ENCODE data around the gene AXIN1.
"Not testable (repeated sequence)": the region's sequence is repeated elsewhere in the genome, so short reads cannot be mapped to it uniquely, and the experiment has no call there.

AXIN1 gene

DNA sequence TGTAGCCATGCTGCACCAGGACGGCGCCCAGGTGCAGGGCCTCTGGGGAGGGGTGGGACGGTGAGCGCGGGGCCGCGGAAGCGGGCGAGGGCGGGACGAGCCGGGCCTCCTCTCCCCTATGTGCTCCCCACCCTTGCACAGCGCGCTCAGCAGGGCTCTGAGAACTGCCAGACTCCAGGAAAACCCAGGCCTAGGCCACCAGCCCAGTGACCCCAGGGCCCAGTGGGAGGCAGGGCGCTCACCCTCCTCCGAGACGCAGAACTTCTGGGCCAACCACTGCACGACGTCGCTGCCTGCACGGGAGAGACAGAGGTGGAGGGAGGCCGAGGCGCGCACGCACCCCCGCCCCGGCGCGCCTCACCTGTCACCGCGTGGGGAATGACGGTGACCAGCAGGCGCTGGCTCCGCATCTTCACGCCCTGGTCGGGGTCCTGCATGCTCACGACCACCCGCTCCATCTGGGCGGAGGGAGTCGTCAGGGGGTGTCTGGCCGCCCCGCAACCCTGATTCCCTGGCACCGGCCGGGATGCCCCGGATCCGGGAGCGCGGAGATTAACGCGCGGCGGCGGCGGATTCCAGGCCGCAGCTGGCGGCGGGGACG lies 77.4 kb downstream of the AXIN1 start:
- Histone ChIP-seq H3K27me3 (ENCODE audit: insufficient read depth, low read length) (peaks cover 51% of the 10 kb centered on the region), H3K9me3 (ENCODE audit: insufficient read depth, low read depth, low read length) (no peaks in the 10 kb centered on the region), H3K36me3 (ENCODE audit: insufficient read depth, low read length) (no peaks in the 10 kb centered on the region), H3K9ac (ENCODE audit: low read depth, low read length) (no peak overlapping the region), H3K4me3 (ENCODE audit: low read length) (peak overlapping the region; percentile 45), H3K27ac (ENCODE audit: low read depth, low read length) (no peak overlapping the region), H3K4me1 (ENCODE audit: insufficient read depth, low read length) (no peaks in the 10 kb centered on the region)
- WGBS: 7% methylated on average over 58 of the region's 58 CpGs

DNA sequence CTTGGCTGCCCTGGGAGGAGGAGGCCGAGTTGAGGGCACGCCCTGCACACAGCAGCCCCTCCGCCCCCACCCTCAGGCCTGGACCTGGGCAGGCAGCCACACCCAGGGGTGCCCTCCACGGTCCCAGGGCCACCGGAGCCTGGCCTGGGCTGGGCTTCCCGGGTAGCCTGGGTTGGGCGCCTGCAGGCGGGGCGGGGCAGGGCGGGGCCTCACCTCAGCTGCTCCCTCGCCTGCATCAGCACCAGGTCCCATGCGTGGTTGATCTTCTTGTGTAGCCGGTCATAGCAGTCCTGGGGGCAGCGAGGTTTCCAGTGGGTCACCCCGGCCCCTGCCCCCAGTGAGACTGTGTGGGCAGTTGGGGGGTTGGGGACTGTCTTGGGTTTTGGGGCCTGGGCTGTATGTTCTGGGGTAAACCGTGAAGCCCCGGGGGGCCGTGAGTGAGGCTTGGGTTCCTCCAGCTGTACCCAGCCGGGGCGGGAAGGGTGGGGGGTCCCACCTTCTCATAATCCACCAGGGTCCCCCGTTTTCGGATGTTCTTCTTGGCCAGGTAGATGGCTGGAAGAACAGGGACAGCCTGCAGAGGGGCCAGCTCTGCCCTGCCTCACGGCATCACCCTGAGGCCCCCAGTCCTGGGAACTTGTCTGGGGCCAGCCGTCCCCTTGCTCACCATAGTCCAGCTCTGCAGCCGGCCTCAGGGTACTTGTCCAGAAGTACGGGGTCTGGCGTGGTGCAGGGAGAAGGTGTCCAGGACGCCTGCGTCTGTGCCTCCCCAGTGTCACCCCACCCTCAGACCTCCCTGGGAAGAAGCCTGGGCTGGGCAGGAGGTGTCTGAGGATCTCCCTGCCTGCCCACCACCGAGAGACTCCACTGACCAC lies 78.7 kb downstream of the AXIN1 start:
- Histone ChIP-seq H3K27ac (ENCODE audit: low read depth, low read length) (no peak overlapping the region), H3K9me3 (ENCODE audit: insufficient read depth, low read depth, low read length) (no peaks in the 10 kb centered on the region), H3K36me3 (ENCODE audit: insufficient read depth, low read length) (no peaks in the 10 kb centered on the region), H3K27me3 (ENCODE audit: insufficient read depth, low read length) (peaks cover 38% of the 10 kb centered on the region), H3K4me1 (ENCODE audit: insufficient read depth, low read length) (no peaks in the 10 kb centered on the region), H3K9ac (ENCODE audit: low read depth, low read length) (no peak overlapping the region), H3K4me3 (ENCODE audit: low read length) (no peak overlapping the region)
- WGBS: 92% methylated on average over 30 of the region's 30 CpGs

DNA sequence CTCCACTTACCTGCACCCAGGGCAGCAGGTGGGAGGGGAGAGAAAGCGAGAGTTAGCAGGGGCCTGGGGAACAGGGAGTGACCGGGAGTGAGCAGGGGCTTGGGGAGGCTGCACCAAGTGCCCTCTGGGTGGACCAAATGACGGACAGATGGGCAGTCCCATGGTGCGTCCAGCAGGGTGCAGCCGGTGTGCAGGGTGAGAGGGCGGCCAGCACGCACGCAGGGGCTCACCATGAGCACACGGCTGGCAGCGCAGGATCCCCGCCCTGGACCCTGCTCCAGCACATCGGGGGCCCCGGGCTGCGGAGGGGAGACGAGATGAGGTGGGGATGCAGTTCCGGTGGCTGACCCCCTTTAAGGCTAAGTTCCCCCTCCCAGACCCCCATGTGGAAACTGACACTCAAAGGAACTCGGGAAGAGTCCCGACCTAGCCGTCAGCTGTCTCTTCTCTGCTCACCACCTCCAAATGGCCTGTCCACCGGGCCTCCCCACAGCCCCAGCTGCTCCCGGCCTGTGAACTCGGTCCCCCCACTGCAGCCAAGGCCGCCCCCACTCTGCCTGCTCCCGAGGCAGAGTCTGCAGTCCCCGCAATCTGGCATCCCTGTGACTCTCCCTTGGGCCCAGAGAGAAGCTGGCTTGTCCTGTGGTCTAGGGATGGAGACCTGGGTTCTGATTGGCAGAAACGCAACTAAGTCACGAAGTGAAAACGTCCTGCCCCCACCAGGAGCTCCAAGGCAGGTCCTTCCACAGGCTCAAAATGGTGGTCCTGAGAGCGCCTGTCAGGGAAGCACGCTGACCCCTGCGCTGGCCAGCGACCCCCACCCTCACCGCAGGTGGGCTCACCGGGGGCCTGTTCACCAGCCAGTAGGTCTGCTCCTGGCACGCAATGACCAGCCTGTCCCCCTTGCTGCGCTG lies 79.6 kb downstream of the AXIN1 start:
- WGBS: 87% methylated on average over 36 of the region's 36 CpGs
- H3K36me3 ChIP-seq (ENCODE audit: insufficient read depth, low read length): no peaks in the 10 kb centered on the region
- no peak overlapping the region for H3K9ac ChIP-seq (ENCODE audit: low read depth, low read length)
- peaks cover 29% of the 10 kb centered on the region for H3K27me3 ChIP-seq (ENCODE audit: insufficient read depth, low read length)
- no peaks in the 10 kb centered on the region for H3K4me1 ChIP-seq (ENCODE audit: insufficient read depth, low read length)
- no peak overlapping the region for H3K27ac ChIP-seq (ENCODE audit: low read depth, low read length)
- no peak overlapping the region for H3K4me3 ChIP-seq (ENCODE audit: low read length)
- no peaks in the 10 kb centered on the region for H3K9me3 ChIP-seq (ENCODE audit: insufficient read depth, low read depth, low read length)

GRCh38 chr16:270381-271255 lies 81.9 kb downstream of the AXIN1 start:
- H3K27me3 ChIP-seq (ENCODE audit: insufficient read depth, low read length): peaks cover 15% of the 10 kb centered on the region

DNA sequence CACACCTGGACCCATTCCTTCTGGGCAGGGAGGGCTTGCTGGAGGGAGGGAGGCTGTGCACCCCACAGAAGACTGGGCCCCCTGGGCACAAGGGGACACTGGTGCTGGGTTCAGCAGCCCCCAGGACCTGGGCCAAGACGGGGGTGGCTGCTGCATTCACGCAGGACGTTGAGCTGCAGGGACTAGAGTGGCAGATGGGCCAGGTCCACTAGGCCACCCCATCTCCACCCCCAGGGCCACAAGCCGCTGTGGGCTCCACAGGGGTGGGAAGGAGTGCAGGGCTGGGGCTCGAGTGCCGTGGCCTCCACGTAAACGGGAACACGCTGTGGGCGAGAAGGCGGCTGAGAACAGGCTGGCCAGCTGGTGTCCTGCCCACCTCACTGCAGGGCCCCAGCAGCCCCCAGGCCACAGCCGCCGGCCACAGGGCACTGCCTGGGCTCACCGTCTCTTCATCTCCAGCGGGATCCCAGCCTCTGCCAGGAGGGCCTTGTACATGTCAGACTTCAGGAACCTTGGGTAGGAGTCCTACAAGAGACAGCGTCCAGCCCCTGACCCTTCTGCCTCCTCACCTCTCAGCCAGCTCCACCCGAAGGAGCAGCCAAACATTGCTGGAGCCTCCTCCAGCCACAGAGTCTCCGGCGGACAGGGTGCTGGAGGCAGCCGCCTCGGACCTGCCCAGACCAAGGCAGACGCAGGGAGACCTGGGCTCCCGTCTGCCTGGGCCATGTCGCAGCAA lies 83.3 kb downstream of the AXIN1 start:
- Histone ChIP-seq H3K9ac (ENCODE audit: low read depth, low read length) (no peak overlapping the region), H3K9me3 (ENCODE audit: insufficient read depth, low read depth, low read length) (no peaks in the 10 kb centered on the region), H3K27me3 (ENCODE audit: insufficient read depth, low read length) (peaks cover 3% of the 10 kb centered on the region), H3K36me3 (ENCODE audit: insufficient read depth, low read length) (0 out of 2 replicates have a peak, but pooled peaks cover 3% of the 10 kb centered on the region), H3K27ac (ENCODE audit: low read depth, low read length) (no peak overlapping the region), H3K4me3 (ENCODE audit: low read length) (no peak overlapping the region), H3K4me1 (ENCODE audit: insufficient read depth, low read length) (no peaks in the 10 kb centered on the region)
- WGBS: 93% methylated on average over 24 of the region's 24 CpGs

More at GRCh38 chr16:270381-271255, 81.9 kb downstream of the AXIN1 start:
- H3K9ac ChIP-seq (ENCODE audit: low read depth, low read length): no peak overlapping the region
- no peaks in the 10 kb centered on the region for H3K36me3 ChIP-seq (ENCODE audit: insufficient read depth, low read length)
- no peak overlapping the region for H3K27ac ChIP-seq (ENCODE audit: low read depth, low read length)
- H3K4me3 ChIP-seq (ENCODE audit: low read length): no peak overlapping the region
- H3K9me3 ChIP-seq (ENCODE audit: insufficient read depth, low read depth, low read length): no peaks in the 10 kb centered on the region
- H3K4me1 ChIP-seq (ENCODE audit: insufficient read depth, low read length): no peaks in the 10 kb centered on the region
- WGBS: 93% methylated on average over 34 of the region's 34 CpGs

GRCh38 chr16:268141-269053 lies 84.1 kb downstream of the AXIN1 start:
- H3K9ac ChIP-seq (ENCODE audit: low read depth, low read length): no peak overlapping the region
- no peaks in the 10 kb centered on the region for H3K27me3 ChIP-seq (ENCODE audit: insufficient read depth, low read length)
- peaks cover 6% of the 10 kb centered on the region; the same call in 1 of the 2 replicates for H3K36me3 ChIP-seq (ENCODE audit: insufficient read depth, low read length)
- WGBS: 91% methylated on average over 40 of the region's 40 CpGs
- no peak overlapping the region for H3K4me3 ChIP-seq (ENCODE audit: low read length)
- no peak overlapping the region for H3K27ac ChIP-seq (ENCODE audit: low read depth, low read length)
- H3K9me3 ChIP-seq (ENCODE audit: insufficient read depth, low read depth, low read length): no peaks in the 10 kb centered on the region
- no peaks in the 10 kb centered on the region for H3K4me1 ChIP-seq (ENCODE audit: insufficient read depth, low read length)

GRCh38 chr16:267562-267961 lies 85.0 kb downstream of the AXIN1 start:
- WGBS: 91% methylated on average over 17 of the region's 17 CpGs
- H3K4me3 ChIP-seq (ENCODE audit: low read length); H3K9ac ChIP-seq (ENCODE audit: low read depth, low read length); H3K27ac ChIP-seq (ENCODE audit: low read depth, low read length); H3K9me3 ChIP-seq (ENCODE audit: insufficient read depth, low read depth, low read length); H3K27me3 ChIP-seq (ENCODE audit: insufficient read depth, low read length); H3K4me1 ChIP-seq (ENCODE audit: insufficient read depth, low read length): not testable (repeated sequence)
- H3K36me3 ChIP-seq (ENCODE audit: insufficient read depth, low read length): peaks cover 12% of the 10 kb centered on the region; the same call in 1 of the 2 replicates

DNA sequence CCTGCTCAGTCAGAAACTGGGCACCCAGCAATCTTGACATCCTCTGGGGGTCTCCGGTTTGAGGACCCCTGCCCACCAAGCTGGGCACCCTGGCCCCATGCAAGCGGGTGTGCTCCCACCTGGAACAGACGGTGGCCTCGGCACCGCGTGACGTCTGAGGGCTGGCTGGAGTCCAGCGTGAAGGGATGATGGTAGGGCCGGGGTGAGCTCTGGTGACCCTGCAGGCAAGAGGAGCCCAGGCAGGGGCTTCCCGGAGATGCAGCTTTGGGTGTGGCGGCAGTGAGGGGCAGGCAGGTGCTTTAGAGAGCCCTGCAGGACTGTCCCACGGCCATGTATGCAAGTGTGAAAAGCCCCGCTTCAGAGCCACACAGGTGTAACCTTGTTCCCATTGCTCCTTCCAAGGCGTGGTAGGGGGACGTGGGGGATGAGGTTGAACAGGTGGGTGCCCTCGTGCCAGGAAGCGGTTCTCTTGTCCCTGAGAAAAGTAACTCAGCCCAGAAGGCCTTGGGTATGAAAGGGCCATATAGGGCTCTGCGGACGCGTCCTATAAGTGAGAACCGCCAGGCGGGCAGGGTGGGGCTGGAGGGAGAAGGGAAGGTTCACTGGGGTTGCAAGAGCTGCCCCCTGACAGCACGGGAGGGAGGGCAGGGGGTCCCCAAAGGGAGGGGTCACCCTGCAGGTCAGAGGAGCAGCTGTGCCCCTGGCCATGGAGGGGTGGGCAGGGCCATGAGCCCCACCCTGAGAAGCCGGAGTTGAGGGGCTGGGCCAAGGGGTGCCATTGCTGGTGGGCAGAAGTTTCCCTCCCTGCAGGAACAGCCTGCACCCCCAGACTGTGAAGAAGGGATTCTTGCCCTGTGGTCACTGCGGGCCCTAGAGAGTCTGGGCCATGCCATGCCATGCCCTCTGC lies 86.0 kb downstream of the AXIN1 start:
- Histone ChIP-seq H3K27me3 (ENCODE audit: insufficient read depth, low read length) (no peaks in the 10 kb centered on the region), H3K4me1 (ENCODE audit: insufficient read depth, low read length) (no peaks in the 10 kb centered on the region), H3K27ac (ENCODE audit: low read depth, low read length) (no peak overlapping the region), H3K4me3 (ENCODE audit: low read length) (no peak overlapping the region), H3K9me3 (ENCODE audit: insufficient read depth, low read depth, low read length) (no peaks in the 10 kb centered on the region), H3K9ac (ENCODE audit: low read depth, low read length) (no peak overlapping the region), H3K36me3 (ENCODE audit: insufficient read depth, low read length) (peaks cover 22% of the 10 kb centered on the region; the same call in 1 of the 2 replicates)
- 91% methylated on average over 25 of the region's 25 CpGs for WGBS

GRCh38 chr16:265711-266110 lies 86.8 kb downstream of the AXIN1 start:
- WGBS: 94% methylated on average over 12 of the region's 12 CpGs
- H3K36me3 ChIP-seq (ENCODE audit: insufficient read depth, low read length): peaks cover 28% of the 10 kb centered on the region; the same call in 1 of the 2 replicates
- H3K9me3 ChIP-seq (ENCODE audit: insufficient read depth, low read depth, low read length): no peaks in the 10 kb centered on the region

More at GRCh38 chr16:265711-266110, 86.8 kb downstream of the AXIN1 start:
- Histone ChIP-seq H3K27me3 (ENCODE audit: insufficient read depth, low read length) (no peaks in the 10 kb centered on the region), H3K4me3 (ENCODE audit: low read length) (no peak overlapping the region), H3K27ac (ENCODE audit: low read depth, low read length) (no peak overlapping the region), H3K9ac (ENCODE audit: low read depth, low read length) (no peak overlapping the region), H3K4me1 (ENCODE audit: insufficient read depth, low read length) (no peaks in the 10 kb centered on the region)
